ENCODE measurements around the gene SLC30A10. TPM values are rescaled to one million over a fixed set of nuclear protein-coding genes. Genes with fewer than 3 reads are reported as not detected.

The SLC30A10 gene
- total RNA-seq, 1 experiment from 2014 or later = 0.09 TPM

DNA sequence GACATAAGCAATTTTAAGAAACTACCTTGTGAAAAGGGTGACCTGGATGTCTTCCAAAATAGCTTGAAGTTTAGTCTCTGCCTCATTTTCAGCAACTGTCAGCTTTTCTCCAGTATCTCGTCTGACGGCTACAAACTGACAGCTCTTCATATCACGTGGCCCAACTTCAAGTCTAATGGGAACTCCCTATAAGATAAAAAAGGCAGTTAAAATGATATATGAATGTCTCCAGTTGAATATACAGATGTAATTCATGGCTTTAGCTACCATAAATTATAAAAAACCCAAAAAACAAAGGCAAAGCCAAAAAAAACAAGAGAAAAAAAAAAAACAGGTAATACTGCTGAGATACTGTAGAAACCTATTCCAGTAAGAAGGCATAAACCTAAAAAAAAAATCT, 44.9 kb upstream of the SLC30A10 start:
- DNase-seq = no peak
- Histone ChIP-seq H2AK5ac (ENCODE audit: insufficient read length, low read length) (no peak overlapping the region), H3K56ac (ENCODE audit: insufficient read length, low read depth, low read length) (no peak overlapping the region), H3K23ac (ENCODE audit: insufficient read length, low read depth, low read length) (no peak overlapping the region), H3K9ac (ENCODE audit: extremely low read depth, insufficient read length, low read length) (no peak overlapping the region), H3K23me2 (ENCODE audit: insufficient read length, low read depth, low read length, poor library complexity, severe bottlenecking) (no peaks in the 10 kb centered on the region), H2BK5ac (ENCODE audit: insufficient read length, low read length) (no peak overlapping the region), H3K9me3 (ENCODE audit: control insufficient read depth, low read depth, low read length) (no peaks in the 10 kb centered on the region), H3K14ac (ENCODE audit: insufficient read depth, low read length) (no peak overlapping the region), H3K18ac (ENCODE audit: insufficient read length, low read depth, low read length) (no peak overlapping the region), H3K4me2 (ENCODE audit: insufficient read depth, insufficient read length, low read length) (no peak overlapping the region), H3K27me3 (ENCODE audit: insufficient read depth, low read length) (no peaks in the 10 kb centered on the region), H3T11ph (ENCODE audit: low read length) (no peak overlapping the region), H4K8ac (replicated peaks; ENCODE audit: insufficient read length, low read depth, low read length) (no peak overlapping the region), H2AFZ (ENCODE audit: low read length) (no peak overlapping the region), H2BK120ac (ENCODE audit: low read depth, low read length, poor library complexity, severe bottlenecking) (no peak overlapping the region), H3K79me2 (ENCODE audit: insufficient read depth, low read length) (no peaks in the 10 kb centered on the region), H2BK20ac (ENCODE audit: low read depth, low read length, poor library complexity, severe bottlenecking) (no peak overlapping the region), H3K4me1 (ENCODE audit: insufficient read depth, low read length) (no peaks in the 10 kb centered on the region), H4K91ac (ENCODE audit: insufficient read length, low read depth, low read length) (no peak overlapping the region), H4K20me1 (ENCODE audit: control insufficient read depth, insufficient read depth, insufficient read length) (no peaks in the 10 kb centered on the region), H3K27ac (ENCODE audit: insufficient read length, low read depth, low read length) (no peak overlapping the region), H2BK12ac (ENCODE audit: insufficient read length, low read depth, low read length) (no peak overlapping the region), H3K4ac (ENCODE audit: low read depth, low read length) (no peak overlapping the region), H2BK15ac (ENCODE audit: low read depth, low read length) (no peak overlapping the region), H3K79me1 (ENCODE audit: insufficient read depth, low read depth, low read length, poor library complexity, severe bottlenecking) (no peaks in the 10 kb centered on the region), H4K5ac (ENCODE audit: insufficient read length, low read depth, low read length) (no peak overlapping the region)
- Mint-ChIP-seq H3K4me1 (peaks cover 5 to 11% of the 10 kb centered on the region in 2 experiments), H3K9me3 (no peaks in the 10 kb centered on the region), H3K27ac (no peak overlapping the region), H3K27me3 (ENCODE audit: low read depth) (no peaks in the 10 kb centered on the region), H3K36me3 (ENCODE audit: insufficient read depth in 1 of 3, low read depth in 3 of 3) (peaks cover 11 to 53% (median 34%) of the 10 kb centered on the region in 3 experiments; a peak in 6 of 7 replicates), H3K4me3 (no peak overlapping the region)
- no CpG with 5 or more reads among the region's 3 CpGs for WGBS (ENCODE audit: extremely low coverage, insufficient read length, low lambda C conversion rate)
- TF ChIP-seq, protein P1, sequence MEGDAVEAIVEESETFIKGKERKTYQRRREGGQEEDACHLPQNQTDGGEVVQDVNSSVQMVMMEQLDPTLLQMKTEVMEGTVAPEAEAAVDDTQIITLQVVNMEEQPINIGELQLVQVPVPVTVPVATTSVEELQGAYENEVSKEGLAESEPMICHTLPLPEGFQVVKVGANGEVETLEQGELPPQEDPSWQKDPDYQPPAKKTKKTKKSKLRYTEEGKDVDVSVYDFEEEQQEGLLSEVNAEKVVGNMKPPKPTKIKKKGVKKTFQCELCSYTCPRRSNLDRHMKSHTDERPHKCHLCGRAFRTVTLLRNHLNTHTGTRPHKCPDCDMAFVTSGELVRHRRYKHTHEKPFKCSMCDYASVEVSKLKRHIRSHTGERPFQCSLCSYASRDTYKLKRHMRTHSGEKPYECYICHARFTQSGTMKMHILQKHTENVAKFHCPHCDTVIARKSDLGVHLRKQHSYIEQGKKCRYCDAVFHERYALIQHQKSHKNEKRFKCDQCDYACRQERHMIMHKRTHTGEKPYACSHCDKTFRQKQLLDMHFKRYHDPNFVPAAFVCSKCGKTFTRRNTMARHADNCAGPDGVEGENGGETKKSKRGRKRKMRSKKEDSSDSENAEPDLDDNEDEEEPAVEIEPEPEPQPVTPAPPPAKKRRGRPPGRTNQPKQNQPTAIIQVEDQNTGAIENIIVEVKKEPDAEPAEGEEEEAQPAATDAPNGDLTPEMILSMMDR (conservative IDR thresholded peaks at IDR 0.05) = no peak
